ENCODE results near the gene DLGAP3. TPM values are rescaled to one million over a fixed set of nuclear protein-coding genes. Genes with fewer than 3 reads are reported as not detected.

Gene DLGAP3
- total RNA-seq, 1 donor from 2014 or later = not detected

DNA sequence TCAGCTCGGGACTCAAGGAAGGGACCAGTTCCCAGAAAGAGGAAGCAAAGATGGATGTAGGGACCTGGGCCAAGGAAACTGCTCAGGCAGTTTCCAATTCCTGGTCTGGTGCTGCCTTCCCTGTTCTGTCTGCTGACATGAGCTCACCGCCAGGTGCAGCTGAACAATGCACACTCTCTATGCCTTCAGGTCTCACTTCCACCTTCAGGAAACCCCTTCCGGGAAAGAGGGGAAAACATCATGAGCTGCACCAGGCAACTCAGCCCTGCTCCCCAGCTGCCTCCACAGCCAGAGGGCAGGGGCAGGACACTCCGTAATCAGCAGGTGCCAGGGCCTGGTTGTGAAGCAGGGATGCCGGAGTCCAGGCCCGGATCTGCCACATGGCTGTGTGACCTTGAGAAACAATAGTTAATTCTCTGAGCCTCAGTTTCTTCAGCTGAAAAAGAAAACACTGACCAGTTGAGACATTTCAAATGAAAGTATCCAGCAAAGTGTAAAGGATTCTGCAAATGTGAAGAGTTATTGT is 97.7 kb downstream of the DLGAP3 start:
- Histone ChIP-seq H3K4me3 (no peak overlapping the region), H3K4me1 (peaks cover 11% of the 10 kb centered on the region), H3K9me3 (no peaks in the 10 kb centered on the region), H3K27ac (no peak overlapping the region), H3K36me3 (no peaks in the 10 kb centered on the region), H3K27me3 (no peaks in the 10 kb centered on the region)
- intact Hi-C loops (cut with DNase I) = no loop called here
- DNase-seq (ENCODE audit: extremely low spot score in 2 of 2) = peak; percentile 10 to 46
- TF ChIP-seq, protein P1, sequence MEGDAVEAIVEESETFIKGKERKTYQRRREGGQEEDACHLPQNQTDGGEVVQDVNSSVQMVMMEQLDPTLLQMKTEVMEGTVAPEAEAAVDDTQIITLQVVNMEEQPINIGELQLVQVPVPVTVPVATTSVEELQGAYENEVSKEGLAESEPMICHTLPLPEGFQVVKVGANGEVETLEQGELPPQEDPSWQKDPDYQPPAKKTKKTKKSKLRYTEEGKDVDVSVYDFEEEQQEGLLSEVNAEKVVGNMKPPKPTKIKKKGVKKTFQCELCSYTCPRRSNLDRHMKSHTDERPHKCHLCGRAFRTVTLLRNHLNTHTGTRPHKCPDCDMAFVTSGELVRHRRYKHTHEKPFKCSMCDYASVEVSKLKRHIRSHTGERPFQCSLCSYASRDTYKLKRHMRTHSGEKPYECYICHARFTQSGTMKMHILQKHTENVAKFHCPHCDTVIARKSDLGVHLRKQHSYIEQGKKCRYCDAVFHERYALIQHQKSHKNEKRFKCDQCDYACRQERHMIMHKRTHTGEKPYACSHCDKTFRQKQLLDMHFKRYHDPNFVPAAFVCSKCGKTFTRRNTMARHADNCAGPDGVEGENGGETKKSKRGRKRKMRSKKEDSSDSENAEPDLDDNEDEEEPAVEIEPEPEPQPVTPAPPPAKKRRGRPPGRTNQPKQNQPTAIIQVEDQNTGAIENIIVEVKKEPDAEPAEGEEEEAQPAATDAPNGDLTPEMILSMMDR (IDR thresholded peaks at IDR 0.05) = no peak
- TF ChIP-seq POLR2AphosphoS5 (IDR thresholded peaks at IDR 0.05; ENCODE audit: insufficient read depth in 1 of 2, low read depth in 1 of 2) (no peak), POLR2A (IDR thresholded peaks at IDR 0.05) (no peak)

- no peaks in the 10 kb centered on the region for H3K9me3 ChIP-seq
- H3K4me1 ChIP-seq = no peaks in the 10 kb centered on the region
- TF ChIP-seq POLR2A (IDR thresholded peaks at IDR 0.05) (no peak), POLR2AphosphoS5 (IDR thresholded peaks at IDR 0.05; ENCODE audit: insufficient read depth in 1 of 2, low read depth in 1 of 2) (no peak)
- TF ChIP-seq, protein P1 (IDR thresholded peaks at IDR 0.05) = no peak
- H3K4me3 ChIP-seq = no peak overlapping the region
- H3K36me3 ChIP-seq = no peaks in the 10 kb centered on the region
- intact Hi-C loops (cut with DNase I) = no loop called here
- peak; percentile 16 to 69 for DNase-seq (ENCODE audit: extremely low spot score in 2 of 2)
- no peaks in the 10 kb centered on the region for H3K27me3 ChIP-seq
- H3K27ac ChIP-seq = no peak overlapping the region
Measured at GRCh38 chr1:34829250-34829649, 100.2 kb downstream of the DLGAP3 start.

GRCh38 chr1:34828611-34829010 is 100.8 kb downstream of the DLGAP3 start:
- TF ChIP-seq, protein P1 (IDR thresholded peaks at IDR 0.05) = no peak
- TF ChIP-seq POLR2AphosphoS5 (IDR thresholded peaks at IDR 0.05; ENCODE audit: insufficient read depth in 1 of 2, low read depth in 1 of 2) (no peak), POLR2A (IDR thresholded peaks at IDR 0.05) (no peak)
- Histone ChIP-seq H3K27ac (no peak overlapping the region), H3K4me1 (no peaks in the 10 kb centered on the region), H3K4me3 (no peak overlapping the region), H3K9me3 (no peaks in the 10 kb centered on the region), H3K27me3 (no peaks in the 10 kb centered on the region), H3K36me3 (no peaks in the 10 kb centered on the region)
- peak; percentile 37 to 69 for DNase-seq (ENCODE audit: extremely low spot score in 2 of 2)
- intact Hi-C loops (cut with DNase I) = no loop called here

DNA sequence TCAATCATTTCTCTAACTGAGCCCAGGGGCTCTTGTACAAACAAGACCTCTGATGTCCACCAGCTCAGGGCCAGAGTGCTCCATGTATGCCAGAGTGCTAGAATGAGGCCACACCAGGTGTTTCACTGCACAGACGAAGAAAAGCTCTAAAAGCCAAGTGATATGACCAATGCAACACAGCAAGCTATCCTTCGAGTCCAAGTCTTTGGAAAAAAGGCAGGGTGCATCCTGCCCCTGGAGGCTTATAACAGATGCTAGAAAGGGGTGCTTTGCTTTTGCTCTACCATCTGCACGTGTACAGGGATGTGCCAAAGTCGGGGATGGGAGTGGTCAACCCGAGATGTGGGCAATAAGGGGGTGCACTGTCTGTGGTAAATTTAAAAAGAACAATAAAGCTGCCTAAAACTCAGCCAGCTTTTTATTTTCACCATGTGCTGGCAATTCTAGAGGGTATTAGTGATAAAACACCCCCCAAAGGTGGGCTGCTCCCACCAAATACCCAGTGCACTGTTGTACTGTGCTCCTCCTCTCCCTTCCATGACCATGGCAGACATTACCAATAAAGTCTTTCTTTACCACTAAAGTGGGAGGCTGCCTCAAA is 102.0 kb downstream of the DLGAP3 start:
- Histone ChIP-seq H3K36me3 (no peaks in the 10 kb centered on the region), H3K4me3 (no peak overlapping the region), H3K9me3 (no peaks in the 10 kb centered on the region), H3K4me1 (no peaks in the 10 kb centered on the region), H3K27ac (no peak overlapping the region), H3K27me3 (no peaks in the 10 kb centered on the region)
- peak in 1 of 2 donors; percentile 77 for DNase-seq (ENCODE audit: extremely low spot score in 2 of 2)
- intact Hi-C loops (cut with DNase I) = no loop called here
- no peak for TF ChIP-seq POLR2AphosphoS5 (IDR thresholded peaks at IDR 0.05; ENCODE audit: insufficient read depth in 1 of 2, low read depth in 1 of 2)
- TF ChIP-seq, protein P1 (IDR thresholded peaks at IDR 0.05) = no peak
- no peak for TF ChIP-seq POLR2A (IDR thresholded peaks at IDR 0.05)

- no peaks in the 10 kb centered on the region for H3K36me3 ChIP-seq
- TF ChIP-seq, protein P1 (IDR thresholded peaks at IDR 0.05) = no peak
- no peak for TF ChIP-seq POLR2A (IDR thresholded peaks at IDR 0.05)
- no peak for TF ChIP-seq POLR2AphosphoS5 (IDR thresholded peaks at IDR 0.05; ENCODE audit: insufficient read depth in 1 of 2, low read depth in 1 of 2)
- H3K4me1 ChIP-seq = no peaks in the 10 kb centered on the region
- peak in 1 of 2 donors; percentile 82 for DNase-seq (ENCODE audit: extremely low spot score in 2 of 2)
- intact Hi-C loops (cut with DNase I) = no loop called here
- H3K27ac ChIP-seq = no peak overlapping the region
- no peaks in the 10 kb centered on the region for H3K27me3 ChIP-seq
- H3K4me3 ChIP-seq = no peak overlapping the region
- no peaks in the 10 kb centered on the region for H3K9me3 ChIP-seq
Measured at GRCh38 chr1:34825455-34826091, 103.9 kb downstream of the DLGAP3 start.
